Activated B cell treated with CpG ODN at 0.5 μM for 24 hours (primary cell): ENCODE measurements around the gene PNPT1. TPM values are rescaled to one million over a fixed set of nuclear protein-coding genes. Genes with fewer than 3 reads are reported as not detected.

Source experiments
- ATAC-seq: fragments of 200-7000 bp; cut with Tn5 transposase; one replicate; pipeline ENCODE4 v1.10.0; 2021; ENCODE audit warnings: low read depth, mild to moderate bottlenecking, moderate library complexity
- CTCF ChIA-PET: fragments of 350-600 bp; sonication (Branson Sonifier 250); formaldehyde crosslinking; loops from one replicate; lab custom pipeline; 2021; ENCODE audit warnings: antibody characterized with exemption; lab: Charles Lee
- POLR2A ChIA-PET: fragments of 350-600 bp; sonication (Branson Sonifier 250); formaldehyde crosslinking; loops from one replicate; lab custom pipeline; 2021; ENCODE audit warnings: antibody characterized with exemption; lab: Charles Lee
- DNase-seq: peaks from one replicate; pipeline ENCODE4 v3.0.0; 2022
- H3K27ac Mint-ChIP-seq: one replicate; pipeline ENCODE4 v1.8.0; 2020; ENCODE audit warnings: mixed read lengths
- H3K27me3 Mint-ChIP-seq: one replicate; pipeline ENCODE4 v1.8.0; 2021; ENCODE audit warnings: mixed read lengths
- H3K36me3 Mint-ChIP-seq: one replicate; pipeline ENCODE4 v1.8.0; 2021; ENCODE audit warnings: low read depth, mixed read lengths
- H3K4me1 Mint-ChIP-seq: one replicate; pipeline ENCODE4 v1.8.0; 2021; ENCODE audit warnings: mixed read lengths
- H3K4me3 Mint-ChIP-seq: one replicate; pipeline ENCODE4 v1.8.0; 2020; ENCODE audit warnings: mild to moderate bottlenecking, mixed read lengths
- H3K9me3 Mint-ChIP-seq: one replicate; pipeline ENCODE4 v1.8.0; 2020; ENCODE audit warnings: mixed read lengths
- CTCF ChIP-seq: fragments of 200-600 bp; IDR thresholded peaks from one replicate; pipeline ENCODE4 v1.8.0; 2022; ENCODE audit warnings: antibody characterized with exemption, mild to moderate bottlenecking
- intact Hi-C: fragments of 100-400 bp; cut with micrococcal nuclease; formaldehyde crosslinking; loops from one replicate; pipeline ENCODE4 v1.15.1; 2024
- total RNA-seq: library from RNA; stranded (reverse); gene quantifications from 2 replicates; pipeline ENCODE4 v1.2.3, GENCODE V29; 2022

The PNPT1 gene
- total RNA-seq, 1 donor from 2014 or later, result 35.8 TPM

- H3K36me3 Mint-ChIP-seq, result peaks cover 62% of the 10 kb centered on the region
- no peaks in the 10 kb centered on the region for H3K27me3 Mint-ChIP-seq
- ATAC-seq (no peak), DNase-seq (no peak)
- H3K4me3 Mint-ChIP-seq, result no peak overlapping the region
- intact Hi-C loops, result no loop called here
- H3K9me3 Mint-ChIP-seq, result no peaks in the 10 kb centered on the region
- no peak overlapping the region for H3K27ac Mint-ChIP-seq
- POLR2A ChIA-PET, result interaction anchor here (1.0 kb wide), 1 partner anchor 11 kb away, joined by 3 read pairs; no protein-coding TSS in a partner anchor
- peaks cover 24% of the 10 kb centered on the region for H3K4me1 Mint-ChIP-seq
- no peak for TF ChIP-seq CTCF
- CTCF ChIA-PET, result no interaction called here
These were observed 65.7 kb downstream of the PNPT1 start for GRCh38 chr2:55627915-55628314.

GRCh38 chr2:55621802-55622201 is 71.8 kb downstream of the PNPT1 start:
- ATAC-seq, result no peak
- DNase-seq, result no peak
- H3K36me3 Mint-ChIP-seq, result peaks cover 52% of the 10 kb centered on the region
- H3K27me3 Mint-ChIP-seq, result no peaks in the 10 kb centered on the region
- POLR2A ChIA-PET, result no interaction called here
- no peak overlapping the region for H3K27ac Mint-ChIP-seq
- no peaks in the 10 kb centered on the region for H3K9me3 Mint-ChIP-seq
- H3K4me1 Mint-ChIP-seq, result peaks cover 16% of the 10 kb centered on the region
- intact Hi-C loops, result no loop called here
- no peak overlapping the region for H3K4me3 Mint-ChIP-seq
- TF ChIP-seq CTCF, result no peak
- CTCF ChIA-PET, result no interaction called here

- no peak for DNase-seq
- Mint-ChIP-seq H3K27me3 (no peaks in the 10 kb centered on the region), H3K36me3 (peaks cover 43% of the 10 kb centered on the region), H3K9me3 (no peaks in the 10 kb centered on the region), H3K27ac (no peak overlapping the region), H3K4me1 (peaks cover 18% of the 10 kb centered on the region), H3K4me3 (no peak overlapping the region)
- ChIA-PET POLR2A (no interaction called here), CTCF (interaction anchor here (0.6 kb wide), 1 partner anchor 49 kb away, joined by 3 read pairs; no protein-coding TSS in a partner anchor)
- ATAC-seq, result no peak
- intact Hi-C loops, result no loop called here
- no peak for TF ChIP-seq CTCF
These were observed 73.4 kb downstream of the PNPT1 start for GRCh38 chr2:55620123-55620779.

GRCh38 chr2:55618275-55619055 is 75.2 kb downstream of the PNPT1 start:
- DNase-seq (peak; percentile 29), ATAC-seq (peak; percentile 15)
- H3K4me3 Mint-ChIP-seq, result no peak overlapping the region
- POLR2A ChIA-PET, result interaction anchor here (0.7 to 3.0 kb wide), 9 partner anchors 8 to 1851 kb away, joined by 3 to 43 read pairs (median 3); partner anchors contain the start of genes CFAP36, CLHC1, PNPT1 and RPS27A
- H3K36me3 Mint-ChIP-seq, result peaks cover 47% of the 10 kb centered on the region
- H3K27ac Mint-ChIP-seq, result no peak overlapping the region
- TF ChIP-seq CTCF, result no peak
- no peaks in the 10 kb centered on the region for H3K9me3 Mint-ChIP-seq
- no peaks in the 10 kb centered on the region for H3K27me3 Mint-ChIP-seq
- peaks cover 21% of the 10 kb centered on the region for H3K4me1 Mint-ChIP-seq
- intact Hi-C loops, result loop anchor here (5.0 kb wide), 4 partner anchors 336 to 1646 kb away; partner anchors contain the start of gene PSME4
- CTCF ChIA-PET, result no interaction called here

GRCh38 chr2:55618025-55618274 is 75.7 kb downstream of the PNPT1 start:
- H3K4me3 Mint-ChIP-seq, result no peak overlapping the region
- no peak for ATAC-seq
- peaks cover 46% of the 10 kb centered on the region for H3K36me3 Mint-ChIP-seq
- H3K27ac Mint-ChIP-seq, result no peak overlapping the region
- ChIA-PET CTCF (no interaction called here), POLR2A (interaction anchor here (0.7 to 3.0 kb wide), 9 partner anchors 8 to 1851 kb away, joined by 3 to 43 read pairs (median 3); partner anchors contain the start of genes CFAP36, CLHC1, RPS27A and RTN4)
- H3K27me3 Mint-ChIP-seq, result no peaks in the 10 kb centered on the region
- DNase-seq, result no peak
- TF ChIP-seq CTCF, result no peak
- H3K4me1 Mint-ChIP-seq, result peaks cover 22% of the 10 kb centered on the region
- no peaks in the 10 kb centered on the region for H3K9me3 Mint-ChIP-seq
- intact Hi-C loops, result loop anchor here (5.0 kb wide), 4 partner anchors 336 to 1646 kb away; partner anchors contain the start of gene PSME4
